Gastrocnemius medialis (tissue), 4 donors: Measurements from ENCODE around the gene STK38L.

Experiments used
- CTCF ChIP-seq, 5 experiments: fragments of 450-650 bp in 3 of 5; fragments of 200-600 bp in 2 of 5; sonication (generic) in 2 of 5; IDR thresholded peaks in 4 of 5; conservative IDR thresholded peaks in 1 of 5; 1 replicate in 4 of 5; 2 replicates in 1 of 5; pipeline ENCODE4 v1.5.1; 2016 to 2019; ENCODE audit warnings: antibody characterized with exemption in 5 of 5, mild to moderate bottlenecking in 3 of 5, moderate library complexity in 3 of 5
- POLR2A ChIP-seq, 2 donors: fragments of 450-650 bp; IDR thresholded peaks; one replicate each; pipeline ENCODE4 v1.6.1; 2017; ENCODE audit warnings: antibody characterized with exemption in 2 of 2, mild to moderate bottlenecking in 2 of 2, moderate library complexity in 2 of 2

GRCh38 chr12:27252934-27253333 lies 8.8 kb downstream of the STK38L start:
- no peak for TF ChIP-seq POLR2A (IDR thresholded peaks at IDR 0.05)
- no peak for TF ChIP-seq CTCF (IDR thresholded peaks at IDR 0.05 in 4 of 5, conservative IDR thresholded peaks at IDR 0.05 in 1 of 5)
